OCI-LY7 (cell line): ENCODE data around the gene SLC22A1. TPM values are rescaled to one million over a fixed set of nuclear protein-coding genes. Genes with fewer than 3 reads are reported as not detected.

Experiments
- BruUV-seq: library from RNA; stranded (reverse); fragments of 400-500 nt; replicated peaks from 2 replicates; lab custom pipeline; 2021; lab: Mats Ljungman, UMichigan
- CTCF ChIA-PET: fragments of 300-600 bp; sonication (Branson Sonifier 250); formaldehyde crosslinking; loops from one replicate; lab custom pipeline; 2022; ENCODE audit warnings: antibody characterized with exemption; ENCODE audit not compliant: unreplicated experiment; lab: Charles Lee
- POLR2A ChIA-PET: fragments of 300-600 bp; sonication (Branson Sonifier 250); formaldehyde crosslinking; loops from one replicate; lab custom pipeline; 2022; ENCODE audit warnings: antibody characterized with exemption; lab: Charles Lee
- DNase-seq: peaks from one replicate; pipeline ENCODE4 v3.0.0-alpha.2; 2015; ENCODE audit warnings: low spot score
- H2AFZ ChIP-seq: fragments of 200-600 bp; sonication (generic), shearing (Covaris generic); 2 replicates; pipeline ENCODE4 v1.6.1; 2014; ENCODE audit warnings: mild to moderate bottlenecking, antibody characterized with exemption, low read length, moderate library complexity
- H3K27ac ChIP-seq: fragments of 200-600 bp; sonication (generic); 2 replicates; pipeline ENCODE4 v1.5.1; 2014; ENCODE audit warnings: mixed run types, low read depth, mild to moderate bottlenecking, moderate library complexity, low read length, inconsistent platforms; ENCODE audit not compliant: poor library complexity, severe bottlenecking
- H3K36me3 ChIP-seq: fragments of 200-600 bp; sonication (generic); 2 replicates; pipeline ENCODE4 v1.6.1; 2014; ENCODE audit warnings: mild to moderate bottlenecking, antibody characterized with exemption, low read length, moderate library complexity, mixed read lengths; ENCODE audit not compliant: insufficient read depth
- H3K4me1 ChIP-seq: fragments of 200-600 bp; sonication (generic); 2 replicates; pipeline ENCODE4 v1.5.1; 2014; ENCODE audit warnings: mild to moderate bottlenecking, low read length; ENCODE audit not compliant: insufficient read depth, poor library complexity, severe bottlenecking
- H3K4me2 ChIP-seq: fragments of 200-600 bp; sonication (generic); 2 replicates; pipeline ENCODE4 v1.6.1; 2014; ENCODE audit warnings: mild to moderate bottlenecking, low read length
- H3K4me3 ChIP-seq: fragments of 200-600 bp; sonication (generic); 2 replicates; pipeline ENCODE4 v1.5.1; 2014; ENCODE audit warnings: mild to moderate bottlenecking, low read depth, low read length; ENCODE audit not compliant: poor library complexity, severe bottlenecking
- H3K79me2 ChIP-seq: fragments of 200-600 bp; sonication (generic); 2 replicates; pipeline ENCODE4 v1.6.1; 2016; ENCODE audit warnings: low read depth, mild to moderate bottlenecking, low read length, moderate library complexity, mixed read lengths; ENCODE audit not compliant: insufficient read depth
- H3K9me2 ChIP-seq: fragments of 200-600 bp; sonication (generic); 2 replicates; pipeline ENCODE4 v1.6.1; 2016; ENCODE audit warnings: mild to moderate bottlenecking, low read length, mixed read lengths; ENCODE audit not compliant: insufficient read depth
- H3K9me3 ChIP-seq: fragments of 200-600 bp; sonication (generic); 2 replicates; pipeline ENCODE4 v1.6.1; 2014; ENCODE audit warnings: mild to moderate bottlenecking, mixed run types, low read length, mixed read lengths
- H4K20me1 ChIP-seq: fragments of 200-600 bp; sonication (generic); 2 replicates; pipeline ENCODE4 v1.6.1; 2014; ENCODE audit warnings: mild to moderate bottlenecking, antibody characterized with exemption, low read length, moderate library complexity, mixed read lengths; ENCODE audit not compliant: insufficient read depth
- EZH2phosphoT487 ChIP-seq: fragments of 200-600 bp; sonication (generic); IDR thresholded peaks from 2 replicates; pipeline ENCODE4 v1.6.1; 2018; ENCODE audit warnings: low read depth, borderline replicate concordance, mild to moderate bottlenecking, mixed run types, antibody characterized with exemption, low read length, moderate library complexity, mixed read lengths
- intact Hi-C: fragments of 100-400 bp; cut with micrococcal nuclease; formaldehyde crosslinking; loops from one replicate; pipeline ENCODE4 v1.10.0; 2022; ENCODE audit not compliant: unreplicated experiment
- total RNA-seq, 2 experiments: library from RNA; depleted of rRNA in 1 of 2; stranded (reverse); fragments of >200 nt in 1 of 2; shearing (Covaris generic) in 1 of 2; gene quantifications; 2 replicates each; pipeline ENCODE4 v1.2.3, GENCODE V29; 2014 to 2022
- TF ChIP-seq, protein P1 (sequence below): fragments of 200-600 bp; sonication (generic); conservative IDR thresholded peaks from 2 replicates; pipeline ENCODE4 v1.5.1; 2014; ENCODE audit warnings: mild to moderate bottlenecking, antibody characterized with exemption, low read length, moderate library complexity, mixed read lengths

Gene SLC22A1
- total RNA-seq, 2 experiments from 2014 or later = not detected

GRCh38 chr6:160146454-160147145, 25.0 kb downstream of the SLC22A1 start:
- no TSS peak for BruUV-seq
- TF ChIP-seq, protein P1, sequence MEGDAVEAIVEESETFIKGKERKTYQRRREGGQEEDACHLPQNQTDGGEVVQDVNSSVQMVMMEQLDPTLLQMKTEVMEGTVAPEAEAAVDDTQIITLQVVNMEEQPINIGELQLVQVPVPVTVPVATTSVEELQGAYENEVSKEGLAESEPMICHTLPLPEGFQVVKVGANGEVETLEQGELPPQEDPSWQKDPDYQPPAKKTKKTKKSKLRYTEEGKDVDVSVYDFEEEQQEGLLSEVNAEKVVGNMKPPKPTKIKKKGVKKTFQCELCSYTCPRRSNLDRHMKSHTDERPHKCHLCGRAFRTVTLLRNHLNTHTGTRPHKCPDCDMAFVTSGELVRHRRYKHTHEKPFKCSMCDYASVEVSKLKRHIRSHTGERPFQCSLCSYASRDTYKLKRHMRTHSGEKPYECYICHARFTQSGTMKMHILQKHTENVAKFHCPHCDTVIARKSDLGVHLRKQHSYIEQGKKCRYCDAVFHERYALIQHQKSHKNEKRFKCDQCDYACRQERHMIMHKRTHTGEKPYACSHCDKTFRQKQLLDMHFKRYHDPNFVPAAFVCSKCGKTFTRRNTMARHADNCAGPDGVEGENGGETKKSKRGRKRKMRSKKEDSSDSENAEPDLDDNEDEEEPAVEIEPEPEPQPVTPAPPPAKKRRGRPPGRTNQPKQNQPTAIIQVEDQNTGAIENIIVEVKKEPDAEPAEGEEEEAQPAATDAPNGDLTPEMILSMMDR = no peak
- no peak for TF ChIP-seq EZH2phosphoT487

DNA sequence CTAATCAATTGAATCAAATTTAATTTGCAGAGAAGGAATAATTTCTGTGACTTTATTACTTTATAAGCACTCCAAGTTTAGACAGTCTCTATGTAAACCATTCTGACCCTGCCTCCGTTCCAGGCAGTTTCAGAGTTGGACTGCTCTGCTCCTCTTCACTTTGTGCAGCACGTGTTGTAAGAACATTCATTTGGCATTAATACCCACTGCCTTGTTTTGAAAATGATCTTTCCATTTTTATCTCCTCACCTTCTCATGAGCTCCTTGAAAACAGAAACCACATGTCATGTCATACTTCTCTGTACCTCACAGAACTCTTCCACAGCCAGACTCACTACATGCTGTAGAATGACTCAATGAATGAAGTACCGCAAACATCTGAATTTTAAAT, 25.5 kb downstream of the SLC22A1 start:
- no TSS peak for BruUV-seq
- Histone ChIP-seq H3K36me3 (no peaks in the 10 kb centered on the region), H3K4me1 (no peaks in the 10 kb centered on the region), H3K27ac (no peak overlapping the region), H3K4me2 (no peak overlapping the region), H3K4me3 (no peak overlapping the region), H3K79me2 (no peaks in the 10 kb centered on the region), H2AFZ (no peak overlapping the region), H3K9me3 (no peaks in the 10 kb centered on the region), H4K20me1 (no peaks in the 10 kb centered on the region), H3K9me2 (no peaks in the 10 kb centered on the region)
- TF ChIP-seq, protein P1 = no peak
- TF ChIP-seq EZH2phosphoT487 = no peak
- POLR2A ChIA-PET = no interaction called here
- no peak for DNase-seq
- intact Hi-C loops = no loop called here
- CTCF ChIA-PET = no interaction called here

More at GRCh38 chr6:160146454-160147145, 25.0 kb downstream of the SLC22A1 start:
- ChIA-PET CTCF (no interaction called here), POLR2A (no interaction called here)
- Histone ChIP-seq H3K4me1 (no peaks in the 10 kb centered on the region), H3K4me2 (no peak overlapping the region), H4K20me1 (no peaks in the 10 kb centered on the region), H3K9me3 (no peaks in the 10 kb centered on the region), H3K27ac (no peak overlapping the region), H3K9me2 (no peaks in the 10 kb centered on the region), H3K4me3 (no peak overlapping the region), H2AFZ (no peak overlapping the region), H3K36me3 (no peaks in the 10 kb centered on the region), H3K79me2 (no peaks in the 10 kb centered on the region)
- intact Hi-C loops = no loop called here
- DNase-seq = no peak

GRCh38 chr6:160154471-160154870, 32.9 kb downstream of the SLC22A1 start:
- no peaks in the 10 kb centered on the region for H4K20me1 ChIP-seq
- intact Hi-C loops = no loop called here

More at GRCh38 chr6:160154471-160154870, 32.9 kb downstream of the SLC22A1 start:
- Histone ChIP-seq H3K9me2 (no peaks in the 10 kb centered on the region), H2AFZ (no peak overlapping the region), H3K4me1 (no peaks in the 10 kb centered on the region), H3K79me2 (no peaks in the 10 kb centered on the region), H3K27ac (no peak overlapping the region), H3K4me2 (no peak overlapping the region), H3K9me3 (no peaks in the 10 kb centered on the region), H3K4me3 (no peak overlapping the region), H3K36me3 (no peaks in the 10 kb centered on the region)
- TF ChIP-seq, protein P1 = no peak
- no peak for TF ChIP-seq EZH2phosphoT487
- no TSS peak for BruUV-seq
- no peak for DNase-seq
- CTCF ChIA-PET = no interaction called here
- POLR2A ChIA-PET = no interaction called here
